Activated T-cell treated with anti-CD3 and anti-CD28 coated beads for 24 hours (primary cell): ENCODE measurements around the gene CYP2B6.
"Not testable (repeated sequence)": the region's sequence is repeated elsewhere in the genome, so short reads cannot be mapped to it uniquely, and the experiment has no call there.

Experiments used
- DNase-seq: peaks from one replicate; pipeline ENCODE4 v3.0.0-alpha.2; 2020; ENCODE audit warnings: low read depth

CYP2B6 gene

GRCh38 chr19:40990972-40991381 lies at the start of gene CYP2B6:
TSS of gene CYP2B6 (plus strand) at chr19:40991282. CDS start at chr19:40991306, 24 bp downstream.
- DNase-seq: no peak

- no peak for DNase-seq
Measured at GRCh38 chr19:40941481-40942219, 49.4 kb upstream of the CYP2B6 start.

- DNase-seq: no peak
Measured at GRCh38 chr19:40945645-40946044, 45.4 kb upstream of the CYP2B6 start.

- no peak for DNase-seq
Measured at GRCh38 chr19:40947114-40947513, 44.0 kb upstream of the CYP2B6 start.

GRCh38 chr19:40947573-40947972 lies 43.5 kb upstream of the CYP2B6 start:
- no peak for DNase-seq

GRCh38 chr19:40948580-40949299 lies 42.3 kb upstream of the CYP2B6 start:
- DNase-seq: no peak

GRCh38 chr19:40954573-40954972 lies 36.5 kb upstream of the CYP2B6 start:
- DNase-seq: no peak

GRCh38 chr19:40959338-40959737 lies 31.7 kb upstream of the CYP2B6 start:
- DNase-seq: no peak

- DNase-seq: no peak
Measured at GRCh38 chr19:40960062-40960685, 30.9 kb upstream of the CYP2B6 start.

GRCh38 chr19:40960780-40961179 lies 30.3 kb upstream of the CYP2B6 start:
- DNase-seq: no peak

GRCh38 chr19:40962460-40962961 lies 28.6 kb upstream of the CYP2B6 start:
- no peak for DNase-seq

- not testable (repeated sequence) for DNase-seq
Measured at GRCh38 chr19:40964361-40964760, 26.7 kb upstream of the CYP2B6 start.

GRCh38 chr19:40965351-40965750 lies 25.7 kb upstream of the CYP2B6 start:
- not testable (repeated sequence) for DNase-seq

GRCh38 chr19:40966591-40966990 lies 24.5 kb upstream of the CYP2B6 start:
- not testable (repeated sequence) for DNase-seq

- DNase-seq: not testable (repeated sequence)
Measured at GRCh38 chr19:40968065-40968464, 23.0 kb upstream of the CYP2B6 start.

GRCh38 chr19:40969721-40970120 lies 21.4 kb upstream of the CYP2B6 start:
- DNase-seq: not testable (repeated sequence)

GRCh38 chr19:40970396-40971345 lies 20.4 kb upstream of the CYP2B6 start:
- DNase-seq: not testable (repeated sequence)

GRCh38 chr19:40974633-40975037 lies 16.4 kb upstream of the CYP2B6 start:
- peak; percentile 69 for DNase-seq

- DNase-seq: no peak
Measured at GRCh38 chr19:40976134-40976533, 14.9 kb upstream of the CYP2B6 start.

GRCh38 chr19:40976724-40977123 lies 14.4 kb upstream of the CYP2B6 start:
- DNase-seq: no peak

- not testable (repeated sequence) for DNase-seq
Measured at GRCh38 chr19:40979759-40980158, 11.3 kb upstream of the CYP2B6 start.
